Smooth muscle cell (in vitro differentiated cells): ENCODE results near the gene CSNK2A2. TPM values are rescaled to one million over a fixed set of nuclear protein-coding genes. Genes with fewer than 3 reads are reported as not detected.
A peak's percentile ranks its signal among the peaks of the same experiment; 100 is the strongest.

Experiments
- DNase-seq: peaks from one replicate; lab custom pipeline; 2025; ENCODE audit not compliant: unreplicated experiment; lab: John Stamatoyannopoulos, UW
- H2AFZ ChIP-seq: fragments of 200-600 bp; sonication (generic); 2 replicates; pipeline ENCODE4 v1.6.0; 2016; ENCODE audit warnings: antibody characterized with exemption, low read depth, mild to moderate bottlenecking
- H3F3A ChIP-seq: fragments of 200-600 bp; sonication (generic); 2 replicates; pipeline ENCODE4 v1.6.0; 2017; ENCODE audit warnings: antibody characterized with exemption, low read depth
- H3K27ac ChIP-seq: fragments of 200-600 bp; sonication (generic); 2 replicates; pipeline ENCODE4 v1.5.1; 2016; ENCODE audit warnings: low read depth, mild to moderate bottlenecking
- H3K27me3 ChIP-seq: fragments of 200-600 bp; sonication (generic); 2 replicates; pipeline ENCODE4 v1.6.1; 2016; ENCODE audit warnings: low read depth, mild to moderate bottlenecking
- H3K36me3 ChIP-seq: fragments of 200-600 bp; sonication (generic); 2 replicates; pipeline ENCODE4 v1.5.1; 2016; ENCODE audit warnings: low read depth
- H3K4me1 ChIP-seq: fragments of 200-600 bp; sonication (generic); 2 replicates; pipeline ENCODE4 v1.5.1; 2016; ENCODE audit warnings: low read depth
- H3K4me2 ChIP-seq: fragments of 200-600 bp; sonication (generic); 2 replicates; pipeline ENCODE4 v1.6.0; 2016; ENCODE audit warnings: mild to moderate bottlenecking
- H3K4me3 ChIP-seq: fragments of 200-600 bp; sonication (generic); 2 replicates; pipeline ENCODE4 v1.5.1; 2016; ENCODE audit warnings: mild to moderate bottlenecking
- H3K79me2 ChIP-seq: fragments of 200-600 bp; sonication (generic); 2 replicates; pipeline ENCODE4 v1.6.0; 2016; ENCODE audit warnings: low read depth, mild to moderate bottlenecking
- H3K9ac ChIP-seq: fragments of 200-600 bp; sonication (generic); 2 replicates; pipeline ENCODE4 v1.6.0; 2016; ENCODE audit warnings: low read depth
- H3K9me3 ChIP-seq: fragments of 200-600 bp; sonication (generic); replicated peaks from 2 replicates; pipeline ENCODE4 v1.5.1; 2016; ENCODE audit warnings: low read depth
- H4K20me1 ChIP-seq: fragments of 200-600 bp; sonication (generic); 2 replicates; pipeline ENCODE4 v1.6.0; 2016; ENCODE audit warnings: low read depth
- WGBS: methylation state at CpG from one replicate; pipeline ENCODE4 v1.1.7; 2016; ENCODE audit warnings: low lambda C conversion rate; 5-methylcytosine and 5-hydroxymethylcytosine counted together
- polyA plus RNA-seq: library from polyadenylated mRNA; unstranded; fragments of >200 nt; fragmentation: Nextera tagmentation; extraction: Ambion mirVana; gene quantifications from 2 replicates; pipeline ENCODE4 v1.2.1, GENCODE V29; 2016
- total RNA-seq: library from RNA; depleted of rRNA; stranded (reverse); fragments of >200 nt; gene quantifications from 2 replicates; pipeline ENCODE4 v1.2.3, GENCODE V29; 2014
- TF ChIP-seq, protein P1 (sequence below): fragments of 200-600 bp; sonication (generic); IDR thresholded peaks from 2 replicates; pipeline ENCODE4 v1.5.1; 2017; ENCODE audit warnings: borderline replicate concordance, mild to moderate bottlenecking, antibody characterized with exemption; ENCODE audit not compliant: insufficient read depth, poor library complexity, severe bottlenecking

Gene CSNK2A2
- total and polyA plus RNA-seq, 2 experiments from 2014 or later: 16.5 to 26.3 TPM

DNA sequence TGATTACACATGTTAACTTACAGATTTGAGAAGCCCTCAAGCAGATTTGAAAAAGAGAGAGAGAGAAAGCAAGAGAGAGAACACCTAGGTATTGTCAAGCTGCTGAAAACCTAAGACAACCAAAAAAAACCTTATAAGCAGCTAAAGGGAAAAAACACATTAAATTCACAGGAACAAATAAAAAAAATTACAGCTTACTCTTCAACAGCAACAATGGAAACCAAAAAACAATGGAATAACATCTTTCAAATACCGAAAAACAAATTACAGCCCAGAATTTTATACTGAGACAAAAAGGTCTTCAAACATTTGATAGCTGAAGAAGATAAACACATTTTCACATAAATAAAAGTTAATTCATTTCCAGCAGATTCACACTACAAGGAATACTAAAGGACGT, 60.3 kb downstream of the CSNK2A2 start:
- Histone ChIP-seq H3K9me3 (peaks cover 7% of the 10 kb centered on the region), H3K27me3 (no peaks in the 10 kb centered on the region), H3K4me2 (no peak overlapping the region), H3K4me1 (no peaks in the 10 kb centered on the region), H4K20me1 (no peaks in the 10 kb centered on the region), H3K36me3 (no peaks in the 10 kb centered on the region), H3K79me2 (no peaks in the 10 kb centered on the region), H3F3A (no peaks in the 10 kb centered on the region), H2AFZ (no peak overlapping the region), H3K4me3 (no peak overlapping the region), H3K27ac (no peak overlapping the region), H3K9ac (no peak overlapping the region)
- no peak for DNase-seq
- WGBS: 96% methylated on average over 2 of the region's 2 CpGs
- TF ChIP-seq, protein P1, sequence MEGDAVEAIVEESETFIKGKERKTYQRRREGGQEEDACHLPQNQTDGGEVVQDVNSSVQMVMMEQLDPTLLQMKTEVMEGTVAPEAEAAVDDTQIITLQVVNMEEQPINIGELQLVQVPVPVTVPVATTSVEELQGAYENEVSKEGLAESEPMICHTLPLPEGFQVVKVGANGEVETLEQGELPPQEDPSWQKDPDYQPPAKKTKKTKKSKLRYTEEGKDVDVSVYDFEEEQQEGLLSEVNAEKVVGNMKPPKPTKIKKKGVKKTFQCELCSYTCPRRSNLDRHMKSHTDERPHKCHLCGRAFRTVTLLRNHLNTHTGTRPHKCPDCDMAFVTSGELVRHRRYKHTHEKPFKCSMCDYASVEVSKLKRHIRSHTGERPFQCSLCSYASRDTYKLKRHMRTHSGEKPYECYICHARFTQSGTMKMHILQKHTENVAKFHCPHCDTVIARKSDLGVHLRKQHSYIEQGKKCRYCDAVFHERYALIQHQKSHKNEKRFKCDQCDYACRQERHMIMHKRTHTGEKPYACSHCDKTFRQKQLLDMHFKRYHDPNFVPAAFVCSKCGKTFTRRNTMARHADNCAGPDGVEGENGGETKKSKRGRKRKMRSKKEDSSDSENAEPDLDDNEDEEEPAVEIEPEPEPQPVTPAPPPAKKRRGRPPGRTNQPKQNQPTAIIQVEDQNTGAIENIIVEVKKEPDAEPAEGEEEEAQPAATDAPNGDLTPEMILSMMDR: no peak

DNA sequence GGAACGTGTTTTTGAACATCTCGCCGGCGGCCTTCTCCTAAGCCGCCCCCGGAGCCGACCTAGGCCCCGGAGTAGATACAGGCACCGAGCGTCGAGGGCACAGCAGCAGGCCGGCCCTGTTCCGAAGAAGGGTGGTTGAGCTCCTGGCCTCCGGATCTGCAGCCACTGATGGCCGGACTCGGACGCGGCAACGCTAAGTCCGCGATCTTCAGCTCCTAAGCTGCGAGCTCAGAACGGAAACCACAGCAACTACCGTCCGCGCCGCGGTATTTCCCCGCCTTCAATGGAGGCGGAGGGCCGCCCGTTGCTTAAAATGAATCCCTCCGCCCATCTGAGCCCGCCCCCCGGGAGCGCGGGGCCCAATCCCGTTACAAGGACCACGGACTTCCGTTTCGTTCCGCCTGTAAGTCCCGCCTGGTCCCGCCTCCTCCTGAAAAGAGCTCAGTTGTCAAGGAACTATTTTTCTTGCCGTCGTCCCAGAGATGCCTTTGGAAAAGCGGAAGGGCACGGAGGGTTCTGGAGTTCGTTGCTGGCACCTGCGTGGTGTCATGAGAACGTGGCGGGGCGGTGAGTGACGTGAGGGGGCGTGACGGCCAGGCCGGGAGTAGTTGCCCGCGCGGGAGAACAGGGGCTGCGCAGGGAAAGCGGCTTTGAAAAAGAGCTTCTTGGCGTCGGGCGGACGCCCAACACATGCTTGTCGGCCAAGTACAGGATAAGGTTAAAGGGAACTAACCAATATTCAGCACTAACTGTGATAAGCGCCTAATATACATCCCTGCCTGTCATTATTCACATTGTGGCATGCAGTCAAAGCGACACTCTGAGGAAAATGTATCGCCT, 68.6 kb downstream of the CSNK2A2 start, which contains the start of gene CFAP20:
Gene CFAP20 (minus strand): TSS at position 285 of the 840 bp plus-strand sequence. CDS start 266 bp downstream, at position 19.
- H3K4me2 ChIP-seq: peak within 1 kb of the TSS; percentile 89
- TF ChIP-seq, protein P1: no peak

DNA sequence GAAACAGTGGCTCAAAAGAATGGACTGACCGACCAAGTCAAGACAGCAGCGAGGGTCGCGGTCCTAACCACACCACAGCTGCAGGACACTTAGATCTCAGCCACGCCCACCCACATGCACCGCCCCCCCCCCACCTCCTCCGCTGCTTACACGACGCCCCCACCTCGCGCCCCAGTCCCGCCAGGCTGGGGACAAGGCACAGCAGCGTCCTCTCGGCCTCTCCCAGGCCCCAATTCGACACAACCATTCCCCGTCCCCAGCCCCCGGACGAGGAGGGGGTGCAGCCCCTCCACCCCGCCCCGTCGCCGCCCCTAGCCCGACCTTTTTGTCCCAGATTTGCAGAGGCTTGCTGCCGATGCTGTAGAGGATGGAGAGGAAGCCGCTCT, 69.2 kb downstream of the CSNK2A2 start:
- no peaks in the 10 kb centered on the region for H3F3A ChIP-seq
- H3K4me3 ChIP-seq: peak overlapping the region; percentile 84
- H3K36me3 ChIP-seq: no peaks in the 10 kb centered on the region
- H3K27me3 ChIP-seq: no peaks in the 10 kb centered on the region
- peaks cover 20% of the 10 kb centered on the region for H3K4me1 ChIP-seq
- peaks cover 53% of the 10 kb centered on the region for H3K79me2 ChIP-seq
- H4K20me1 ChIP-seq: peaks cover 49% of the 10 kb centered on the region
- H3K4me2 ChIP-seq: peak overlapping the region; percentile 89
- peak overlapping the region; percentile 83 for H3K9ac ChIP-seq
- no peak for DNase-seq
- TF ChIP-seq, protein P1: no peak
- peak overlapping the region; percentile 88 for H3K27ac ChIP-seq
- H2AFZ ChIP-seq: peak overlapping the region; percentile 91
- H3K9me3 ChIP-seq: no peaks in the 10 kb centered on the region
- WGBS: 4% methylated on average over 5 of the region's 25 CpGs

More for the DNA sequence above, 68.6 kb downstream of the CSNK2A2 start, which contains the start of gene CFAP20:
- H3K4me1 ChIP-seq: peaks cover 20% of the 10 kb centered on the region
- H3K4me3 ChIP-seq: peak within 1 kb of the TSS; percentile 84
- 2% methylated on average over 68 of the region's 70 CpGs for WGBS
- H4K20me1 ChIP-seq: peaks cover 43% of the 10 kb centered on the region
- peak within 1 kb of the TSS; percentile 91 for H2AFZ ChIP-seq
- no peaks in the 10 kb centered on the region for H3K9me3 ChIP-seq
- no peaks in the 10 kb centered on the region for H3K27me3 ChIP-seq
- H3K79me2 ChIP-seq: peaks cover 47% of the 10 kb centered on the region
- DNase-seq: peak; percentile 87
- H3K9ac ChIP-seq: peak within 1 kb of the TSS; percentile 83
- H3K27ac ChIP-seq: peak within 1 kb of the TSS; percentile 88
- no peaks in the 10 kb centered on the region for H3K36me3 ChIP-seq
- H3F3A ChIP-seq: no peaks in the 10 kb centered on the region
